Measurements from ENCODE around the gene FPR2.

DNA sequence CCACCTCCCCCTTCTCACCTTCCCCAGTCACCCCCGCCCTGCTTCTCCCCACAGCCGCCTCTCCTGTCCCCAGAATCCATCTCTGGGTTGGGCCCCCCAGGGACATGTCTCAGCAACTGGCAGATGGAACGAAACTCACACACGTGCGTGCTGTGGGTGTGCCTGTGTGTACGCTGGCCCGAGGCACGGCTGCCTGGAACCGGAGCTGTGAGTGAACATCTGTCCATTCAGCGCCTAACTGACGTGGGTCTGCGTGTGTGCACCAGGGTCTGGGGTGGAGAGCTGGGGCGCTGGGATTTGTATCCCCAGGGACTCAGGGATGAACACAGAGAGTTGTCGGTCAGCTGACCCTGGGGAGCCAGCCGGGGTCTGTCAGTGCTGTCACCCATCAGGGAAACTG is 36.4 kb upstream of the FPR2 start:
- TF ChIP-seq POLR2AphosphoS5 (IDR thresholded peaks at IDR 0.05; ENCODE audit: low read depth): no peak
- TF ChIP-seq, protein P1, sequence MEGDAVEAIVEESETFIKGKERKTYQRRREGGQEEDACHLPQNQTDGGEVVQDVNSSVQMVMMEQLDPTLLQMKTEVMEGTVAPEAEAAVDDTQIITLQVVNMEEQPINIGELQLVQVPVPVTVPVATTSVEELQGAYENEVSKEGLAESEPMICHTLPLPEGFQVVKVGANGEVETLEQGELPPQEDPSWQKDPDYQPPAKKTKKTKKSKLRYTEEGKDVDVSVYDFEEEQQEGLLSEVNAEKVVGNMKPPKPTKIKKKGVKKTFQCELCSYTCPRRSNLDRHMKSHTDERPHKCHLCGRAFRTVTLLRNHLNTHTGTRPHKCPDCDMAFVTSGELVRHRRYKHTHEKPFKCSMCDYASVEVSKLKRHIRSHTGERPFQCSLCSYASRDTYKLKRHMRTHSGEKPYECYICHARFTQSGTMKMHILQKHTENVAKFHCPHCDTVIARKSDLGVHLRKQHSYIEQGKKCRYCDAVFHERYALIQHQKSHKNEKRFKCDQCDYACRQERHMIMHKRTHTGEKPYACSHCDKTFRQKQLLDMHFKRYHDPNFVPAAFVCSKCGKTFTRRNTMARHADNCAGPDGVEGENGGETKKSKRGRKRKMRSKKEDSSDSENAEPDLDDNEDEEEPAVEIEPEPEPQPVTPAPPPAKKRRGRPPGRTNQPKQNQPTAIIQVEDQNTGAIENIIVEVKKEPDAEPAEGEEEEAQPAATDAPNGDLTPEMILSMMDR (IDR thresholded peaks at IDR 0.05; ENCODE audit: insufficient read depth, low read length): no peak
- TF ChIP-seq, protein P2, sequence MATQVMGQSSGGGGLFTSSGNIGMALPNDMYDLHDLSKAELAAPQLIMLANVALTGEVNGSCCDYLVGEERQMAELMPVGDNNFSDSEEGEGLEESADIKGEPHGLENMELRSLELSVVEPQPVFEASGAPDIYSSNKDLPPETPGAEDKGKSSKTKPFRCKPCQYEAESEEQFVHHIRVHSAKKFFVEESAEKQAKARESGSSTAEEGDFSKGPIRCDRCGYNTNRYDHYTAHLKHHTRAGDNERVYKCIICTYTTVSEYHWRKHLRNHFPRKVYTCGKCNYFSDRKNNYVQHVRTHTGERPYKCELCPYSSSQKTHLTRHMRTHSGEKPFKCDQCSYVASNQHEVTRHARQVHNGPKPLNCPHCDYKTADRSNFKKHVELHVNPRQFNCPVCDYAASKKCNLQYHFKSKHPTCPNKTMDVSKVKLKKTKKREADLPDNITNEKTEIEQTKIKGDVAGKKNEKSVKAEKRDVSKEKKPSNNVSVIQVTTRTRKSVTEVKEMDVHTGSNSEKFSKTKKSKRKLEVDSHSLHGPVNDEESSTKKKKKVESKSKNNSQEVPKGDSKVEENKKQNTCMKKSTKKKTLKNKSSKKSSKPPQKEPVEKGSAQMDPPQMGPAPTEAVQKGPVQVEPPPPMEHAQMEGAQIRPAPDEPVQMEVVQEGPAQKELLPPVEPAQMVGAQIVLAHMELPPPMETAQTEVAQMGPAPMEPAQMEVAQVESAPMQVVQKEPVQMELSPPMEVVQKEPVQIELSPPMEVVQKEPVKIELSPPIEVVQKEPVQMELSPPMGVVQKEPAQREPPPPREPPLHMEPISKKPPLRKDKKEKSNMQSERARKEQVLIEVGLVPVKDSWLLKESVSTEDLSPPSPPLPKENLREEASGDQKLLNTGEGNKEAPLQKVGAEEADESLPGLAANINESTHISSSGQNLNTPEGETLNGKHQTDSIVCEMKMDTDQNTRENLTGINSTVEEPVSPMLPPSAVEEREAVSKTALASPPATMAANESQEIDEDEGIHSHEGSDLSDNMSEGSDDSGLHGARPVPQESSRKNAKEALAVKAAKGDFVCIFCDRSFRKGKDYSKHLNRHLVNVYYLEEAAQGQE (IDR thresholded peaks at IDR 0.05; ENCODE audit: insufficient replicate concordance, low read depth): no peak

Data from HL-60 (cell line).